AG09319 (cell line): Measurements from ENCODE around the gene ENKD1.
A peak's percentile ranks its signal among the peaks of the same experiment; 100 is the strongest.

Experiments used
- DNase-seq: peaks from one replicate; pipeline ENCODE4 v3.0.0-alpha.2; 2010; ENCODE audit warnings: low read depth; ENCODE audit errors: extremely low read depth
- TF ChIP-seq, protein P1 (sequence below): IDR thresholded peaks from 2 replicates; pipeline ENCODE4 v1.5.1; 2011; ENCODE audit warnings: low read depth, mild to moderate bottlenecking, inconsistent platforms, low read length, moderate library complexity

The ENKD1 gene

GRCh38 chr16:67653128-67653788, 13.3 kb downstream of the ENKD1 start:
- DNase-seq: no peak
- TF ChIP-seq, protein P1, sequence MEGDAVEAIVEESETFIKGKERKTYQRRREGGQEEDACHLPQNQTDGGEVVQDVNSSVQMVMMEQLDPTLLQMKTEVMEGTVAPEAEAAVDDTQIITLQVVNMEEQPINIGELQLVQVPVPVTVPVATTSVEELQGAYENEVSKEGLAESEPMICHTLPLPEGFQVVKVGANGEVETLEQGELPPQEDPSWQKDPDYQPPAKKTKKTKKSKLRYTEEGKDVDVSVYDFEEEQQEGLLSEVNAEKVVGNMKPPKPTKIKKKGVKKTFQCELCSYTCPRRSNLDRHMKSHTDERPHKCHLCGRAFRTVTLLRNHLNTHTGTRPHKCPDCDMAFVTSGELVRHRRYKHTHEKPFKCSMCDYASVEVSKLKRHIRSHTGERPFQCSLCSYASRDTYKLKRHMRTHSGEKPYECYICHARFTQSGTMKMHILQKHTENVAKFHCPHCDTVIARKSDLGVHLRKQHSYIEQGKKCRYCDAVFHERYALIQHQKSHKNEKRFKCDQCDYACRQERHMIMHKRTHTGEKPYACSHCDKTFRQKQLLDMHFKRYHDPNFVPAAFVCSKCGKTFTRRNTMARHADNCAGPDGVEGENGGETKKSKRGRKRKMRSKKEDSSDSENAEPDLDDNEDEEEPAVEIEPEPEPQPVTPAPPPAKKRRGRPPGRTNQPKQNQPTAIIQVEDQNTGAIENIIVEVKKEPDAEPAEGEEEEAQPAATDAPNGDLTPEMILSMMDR: peak; percentile 10

DNA sequence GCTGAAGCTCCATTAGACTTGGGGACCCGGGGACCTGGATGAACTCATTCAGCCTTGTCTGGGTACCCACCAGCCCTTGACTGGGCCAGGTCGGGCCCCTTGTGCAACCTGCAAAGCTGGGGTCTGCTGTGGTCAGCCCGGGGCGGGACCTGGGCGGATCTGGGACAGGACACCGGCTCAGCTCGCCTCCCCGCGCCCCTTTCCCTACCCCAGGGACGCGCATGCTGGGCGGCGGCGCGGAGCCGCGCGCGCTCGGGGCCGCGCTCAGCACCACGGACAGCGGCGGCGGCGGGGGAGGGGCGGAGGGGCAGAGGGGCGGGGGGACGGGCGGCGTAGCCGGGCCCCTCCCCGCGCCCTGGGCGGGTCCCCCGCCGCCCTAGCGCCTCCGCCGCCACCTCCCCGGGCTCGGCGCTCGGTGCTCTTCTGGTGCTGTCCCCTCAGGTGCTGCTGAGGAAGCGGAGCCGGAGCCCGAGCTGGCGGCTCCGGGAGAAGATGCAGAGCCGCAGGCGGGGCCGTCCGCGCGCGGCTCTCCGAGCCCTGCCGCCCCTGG, 13.9 kb downstream of the ENKD1 start:
- TF ChIP-seq, protein P1: no peak
- no peak for DNase-seq

DNA sequence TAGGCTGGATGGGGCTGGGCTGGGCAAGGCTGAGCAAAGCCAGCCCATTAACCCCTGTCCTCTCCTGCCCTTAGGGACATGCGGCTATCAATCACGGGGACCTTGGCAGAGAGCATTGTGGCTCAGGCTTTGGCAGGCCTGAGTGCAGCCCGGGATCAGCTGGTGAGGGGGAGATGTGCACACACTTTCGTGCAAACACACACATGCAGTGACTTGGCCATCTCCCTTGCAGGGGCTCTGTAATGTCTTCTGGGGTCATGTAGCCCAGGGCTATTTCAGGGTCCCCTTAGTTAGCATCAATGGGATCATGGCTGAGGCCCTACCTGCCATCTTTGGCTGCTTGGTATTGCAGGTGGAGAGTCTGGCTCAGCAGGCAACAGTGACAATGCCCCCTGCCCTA, 14.7 kb downstream of the ENKD1 start:
- TF ChIP-seq, protein P1: no peak
- DNase-seq: no peak

GRCh38 chr16:67651039-67651438, 15.5 kb downstream of the ENKD1 start:
- TF ChIP-seq, protein P1: no peak
- no peak for DNase-seq

GRCh38 chr16:67650023-67650422, 16.5 kb downstream of the ENKD1 start:
- TF ChIP-seq, protein P1: no peak
- DNase-seq: no peak

GRCh38 chr16:67649494-67649931, 17.0 kb downstream of the ENKD1 start:
- TF ChIP-seq, protein P1: no peak
- DNase-seq: no peak

DNA sequence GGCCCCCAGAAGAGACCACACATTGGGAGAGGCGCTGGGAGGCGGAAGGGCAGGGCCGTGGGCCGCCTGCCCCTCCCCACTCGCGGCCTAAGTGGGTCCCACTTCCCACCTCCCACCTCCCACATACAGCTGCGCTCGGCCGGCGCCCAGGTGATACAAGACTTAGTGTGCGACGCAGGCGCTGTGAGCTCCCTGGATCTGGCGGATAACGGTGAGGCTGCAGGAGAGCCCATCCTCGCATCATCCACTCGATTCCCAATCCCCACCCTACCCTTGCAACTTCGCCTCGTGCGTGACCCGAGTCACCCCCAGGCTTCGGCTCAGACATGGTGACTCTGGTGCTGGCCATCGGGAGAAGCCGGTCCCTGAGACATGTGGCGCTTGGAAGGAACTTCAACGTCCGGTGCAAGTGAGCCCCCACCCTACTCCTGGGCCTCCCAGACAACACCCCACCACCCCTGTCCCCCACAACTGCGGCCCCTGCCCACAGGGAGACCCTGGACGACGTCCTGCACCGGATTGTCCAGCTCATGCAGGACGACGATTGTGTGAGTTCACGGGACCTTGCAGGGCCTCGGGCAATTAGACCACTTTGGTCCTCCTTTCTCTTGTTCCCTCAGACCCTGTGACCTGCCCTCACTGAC, 17.7 kb downstream of the ENKD1 start:
- TF ChIP-seq, protein P1: no peak
- DNase-seq: no peak
